Measurements from ENCODE around the gene PUS10.
"Not testable (repeated sequence)": the region's sequence is repeated elsewhere in the genome, so short reads cannot be mapped to it uniquely, and the experiment has no call there.

Gene PUS10

GRCh38 chr2:60934165-60934722, 83.8 kb downstream of the PUS10 start:
- DNase-seq (ENCODE audit: low spot score) (no peak), FAIRE-seq (no peak)

GRCh38 chr2:60932954-60933353, 85.1 kb downstream of the PUS10 start:
- FAIRE-seq (no peak), DNase-seq (ENCODE audit: low spot score) (no peak)

- FAIRE-seq; DNase-seq (ENCODE audit: low spot score): not testable (repeated sequence)
Observed at GRCh38 chr2:60932061-60932460, 86.0 kb downstream of the PUS10 start.

GRCh38 chr2:60926741-60927552, 91.1 kb downstream of the PUS10 start:
- FAIRE-seq (no peak), DNase-seq (ENCODE audit: low spot score) (no peak)

- DNase-seq (ENCODE audit: low spot score) = no peak
- FAIRE-seq = no peak
Observed at GRCh38 chr2:60925994-60926740, 91.9 kb downstream of the PUS10 start.

GRCh38 chr2:60907329-60907728, 110.7 kb downstream of the PUS10 start:
- DNase-seq (ENCODE audit: low spot score) (no peak), FAIRE-seq (peak; percentile 46)

GRCh38 chr2:60906395-60906794, 111.7 kb downstream of the PUS10 start:
- DNase-seq (ENCODE audit: low spot score) (no peak), FAIRE-seq (no peak)

GRCh38 chr2:60905867-60906266, 112.2 kb downstream of the PUS10 start:
- not testable (repeated sequence) for FAIRE-seq; DNase-seq (ENCODE audit: low spot score)

GRCh38 chr2:60901296-60901695, 116.8 kb downstream of the PUS10 start:
- DNase-seq (ENCODE audit: low spot score); FAIRE-seq: not testable (repeated sequence)

GRCh38 chr2:60899892-60900249, 118.2 kb downstream of the PUS10 start:
- DNase-seq (ENCODE audit: low spot score) (no peak), FAIRE-seq (no peak)

- FAIRE-seq (no peak), DNase-seq (ENCODE audit: low spot score) (no peak)
Observed at GRCh38 chr2:60899230-60899891, 118.7 kb downstream of the PUS10 start.

- FAIRE-seq (no peak), DNase-seq (ENCODE audit: low spot score) (no peak)
Observed at GRCh38 chr2:60898567-60898966, 119.5 kb downstream of the PUS10 start.
